KMS-11 (cell line): ENCODE data around the gene USP10.

Source experiments
- H2AFZ ChIP-seq: fragments of 200-600 bp; sonication (generic); 2 replicates; pipeline ENCODE4 v1.6.1; 2016; ENCODE audit warnings: antibody characterized with exemption, mixed run types, low read depth
- H3K27ac ChIP-seq: fragments of 200-600 bp; sonication (generic); 2 replicates; pipeline ENCODE4 v1.6.1; 2016; ENCODE audit warnings: mild to moderate bottlenecking, mixed run types
- H3K27me3 ChIP-seq: fragments of 200-600 bp; sonication (generic); 2 replicates; pipeline ENCODE4 v1.6.1; 2017; ENCODE audit warnings: mild to moderate bottlenecking, low read depth, mixed run types, moderate library complexity; ENCODE audit not compliant: insufficient read depth
- H3K36me3 ChIP-seq: fragments of 200-600 bp; sonication (generic); 2 replicates; pipeline ENCODE4 v1.6.1; 2017; ENCODE audit warnings: mild to moderate bottlenecking, mixed run types; ENCODE audit not compliant: insufficient read depth
- H3K4me1 ChIP-seq: fragments of 200-600 bp; sonication (generic); 2 replicates; pipeline ENCODE4 v1.6.1; 2016; ENCODE audit warnings: mild to moderate bottlenecking, low read depth, mixed run types; ENCODE audit not compliant: poor library complexity, severe bottlenecking
- H3K4me2 ChIP-seq: fragments of 200-600 bp; sonication (generic); 2 replicates; pipeline ENCODE4 v1.7.0; 2016; ENCODE audit warnings: mild to moderate bottlenecking, mixed run types
- H3K4me3 ChIP-seq: fragments of 200-600 bp; sonication (generic); IDR thresholded peaks from 2 replicates; pipeline ENCODE4 v1.6.1; 2017; ENCODE audit warnings: low read depth, low read length, mixed read lengths; ENCODE audit not compliant: insufficient read depth
- H3K79me2 ChIP-seq: fragments of 200-600 bp; sonication (generic); 2 replicates; pipeline ENCODE4 v1.6.1; 2016; ENCODE audit warnings: low read depth, mixed run types; ENCODE audit not compliant: insufficient read depth
- H3K9ac ChIP-seq: fragments of 200-600 bp; sonication (generic); 2 replicates; pipeline ENCODE4 v1.6.1; 2016; ENCODE audit warnings: mild to moderate bottlenecking, mixed run types
- H4K20me1 ChIP-seq: fragments of 200-600 bp; sonication (generic); 2 replicates; pipeline ENCODE4 v1.6.1; 2016; ENCODE audit warnings: mild to moderate bottlenecking, mixed run types; ENCODE audit not compliant: insufficient read depth
- TF ChIP-seq, protein P1 (sequence below): fragments of 200-600 bp; sonication (generic); conservative IDR thresholded peaks from 2 replicates; pipeline ENCODE4 v1.6.1; 2017; ENCODE audit warnings: low read depth, mild to moderate bottlenecking, antibody characterized with exemption, low read length, moderate library complexity, mixed read lengths

The USP10 gene

DNA sequence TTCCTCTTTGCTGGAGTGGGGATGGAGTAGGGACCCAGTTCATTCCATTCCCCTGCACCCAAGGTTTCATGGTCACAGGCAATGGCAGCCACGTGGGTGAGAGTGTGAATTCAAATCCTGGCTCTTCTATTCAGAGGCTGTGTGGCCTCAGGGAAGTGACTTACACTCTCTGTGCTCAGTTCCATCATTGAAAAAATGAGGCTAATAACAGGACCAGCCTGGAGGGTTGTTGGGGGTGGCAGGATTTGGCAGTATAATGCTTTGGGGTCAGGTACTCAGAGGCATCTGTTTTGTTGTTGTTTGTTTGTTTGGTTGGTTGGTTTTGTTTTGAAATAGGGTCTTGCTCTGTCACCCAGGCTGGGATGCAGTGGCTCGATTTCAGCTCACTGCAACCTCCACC lies 117.8 kb downstream of the USP10 start:
- TF ChIP-seq, protein P1, sequence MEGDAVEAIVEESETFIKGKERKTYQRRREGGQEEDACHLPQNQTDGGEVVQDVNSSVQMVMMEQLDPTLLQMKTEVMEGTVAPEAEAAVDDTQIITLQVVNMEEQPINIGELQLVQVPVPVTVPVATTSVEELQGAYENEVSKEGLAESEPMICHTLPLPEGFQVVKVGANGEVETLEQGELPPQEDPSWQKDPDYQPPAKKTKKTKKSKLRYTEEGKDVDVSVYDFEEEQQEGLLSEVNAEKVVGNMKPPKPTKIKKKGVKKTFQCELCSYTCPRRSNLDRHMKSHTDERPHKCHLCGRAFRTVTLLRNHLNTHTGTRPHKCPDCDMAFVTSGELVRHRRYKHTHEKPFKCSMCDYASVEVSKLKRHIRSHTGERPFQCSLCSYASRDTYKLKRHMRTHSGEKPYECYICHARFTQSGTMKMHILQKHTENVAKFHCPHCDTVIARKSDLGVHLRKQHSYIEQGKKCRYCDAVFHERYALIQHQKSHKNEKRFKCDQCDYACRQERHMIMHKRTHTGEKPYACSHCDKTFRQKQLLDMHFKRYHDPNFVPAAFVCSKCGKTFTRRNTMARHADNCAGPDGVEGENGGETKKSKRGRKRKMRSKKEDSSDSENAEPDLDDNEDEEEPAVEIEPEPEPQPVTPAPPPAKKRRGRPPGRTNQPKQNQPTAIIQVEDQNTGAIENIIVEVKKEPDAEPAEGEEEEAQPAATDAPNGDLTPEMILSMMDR: no peak
- H3K4me1 ChIP-seq: no peaks in the 10 kb centered on the region
- H3K4me3 ChIP-seq: no peak overlapping the region
- H3K27ac ChIP-seq: no peak overlapping the region
- H3K9ac ChIP-seq: no peak overlapping the region
- no peaks in the 10 kb centered on the region for H4K20me1 ChIP-seq
- peaks cover 69% of the 10 kb centered on the region for H3K27me3 ChIP-seq
- no peaks in the 10 kb centered on the region for H3K79me2 ChIP-seq
- no peaks in the 10 kb centered on the region for H3K36me3 ChIP-seq
- H2AFZ ChIP-seq: no peak overlapping the region
- H3K4me2 ChIP-seq: no peak overlapping the region

- peaks cover 69% of the 10 kb centered on the region for H3K27me3 ChIP-seq
- H3K36me3 ChIP-seq: no peaks in the 10 kb centered on the region
- no peaks in the 10 kb centered on the region for H3K4me1 ChIP-seq
- no peak overlapping the region for H3K27ac ChIP-seq
- H3K79me2 ChIP-seq: no peaks in the 10 kb centered on the region
- no peak overlapping the region for H3K4me2 ChIP-seq
- no peak overlapping the region for H2AFZ ChIP-seq
- no peaks in the 10 kb centered on the region for H4K20me1 ChIP-seq
- H3K9ac ChIP-seq: no peak overlapping the region
- no peak overlapping the region for H3K4me3 ChIP-seq
- TF ChIP-seq, protein P1: no peak
Observed at GRCh38 chr16:84818133-84818532, 118.3 kb downstream of the USP10 start.

GRCh38 chr16:84818989-84819643 lies 119.3 kb downstream of the USP10 start:
- H4K20me1 ChIP-seq: no peaks in the 10 kb centered on the region
- no peak overlapping the region for H3K9ac ChIP-seq
- TF ChIP-seq, protein P1: no peak
- H3K79me2 ChIP-seq: no peaks in the 10 kb centered on the region
- no peak overlapping the region for H3K4me3 ChIP-seq
- H3K27me3 ChIP-seq: peaks cover 69% of the 10 kb centered on the region
- H3K27ac ChIP-seq: no peak overlapping the region
- H3K36me3 ChIP-seq: no peaks in the 10 kb centered on the region
- no peaks in the 10 kb centered on the region for H3K4me1 ChIP-seq
- no peak overlapping the region for H3K4me2 ChIP-seq
- no peak overlapping the region for H2AFZ ChIP-seq

GRCh38 chr16:84819644-84820304 lies 120.0 kb downstream of the USP10 start, which contains the start of gene CRISPLD2:
Gene CRISPLD2, plus strand, starts transcription at chr16:84819985. Its CDS starts 18,511 bp downstream, at chr16:84838496.
- TF ChIP-seq, protein P1: no peak
- Histone ChIP-seq H3K36me3 (no peaks in the 10 kb centered on the region), H3K4me3 (no peak within 1 kb of the TSS), H3K4me1 (no peaks in the 10 kb centered on the region), H2AFZ (no peak within 1 kb of the TSS), H3K27ac (no peak within 1 kb of the TSS), H3K4me2 (no peak within 1 kb of the TSS), H3K79me2 (no peaks in the 10 kb centered on the region), H3K9ac (no peak within 1 kb of the TSS), H4K20me1 (no peaks in the 10 kb centered on the region), H3K27me3 (peaks cover 69% of the 10 kb centered on the region)
